GM18951 (cell line): Measurements from ENCODE around the gene SUSD1.
"Not testable (repeated sequence)": the region's sequence is repeated elsewhere in the genome, so short reads cannot be mapped to it uniquely, and the experiment has no call there.

Experiments
- POLR2A ChIP-seq: IDR thresholded peaks from 4 replicates; pipeline ENCODE4 v1.6.1; 2011; ENCODE audit warnings: mild to moderate bottlenecking; ENCODE audit not compliant: insufficient read length, insufficient read depth; ENCODE audit errors: extremely low read depth
- in situ Hi-C: fragments of 300-500 bp; cut with MboI; formaldehyde crosslinking; loops from one replicate; pipeline ENCODE4 v1.12.0; 2022; ENCODE audit warnings: low sequenced_read_pairs, mixed read lengths, inconsistent platforms; ENCODE audit not compliant: unreplicated experiment

The SUSD1 gene

GRCh38 chr9:112130997-112131396 is 44.1 kb downstream of the SUSD1 start:
- no peak for TF ChIP-seq POLR2A
- in situ Hi-C loops = no loop called here

GRCh38 chr9:112130347-112130746 is 44.8 kb downstream of the SUSD1 start:
- TF ChIP-seq POLR2A = no peak
- in situ Hi-C loops = no loop called here

- in situ Hi-C loops = no loop called here
- TF ChIP-seq POLR2A = no peak
These were observed 45.9 kb downstream of the SUSD1 start for GRCh38 chr9:112129246-112129645.

- in situ Hi-C loops = not testable (repeated sequence)
These were observed 46.7 kb downstream of the SUSD1 start for GRCh38 chr9:112128399-112128798.

GRCh38 chr9:112127281-112127680 is 47.8 kb downstream of the SUSD1 start:
- no peak for TF ChIP-seq POLR2A
- in situ Hi-C loops = no loop called here

GRCh38 chr9:112125951-112126388 is 49.1 kb downstream of the SUSD1 start:
- in situ Hi-C loops = no loop called here
- TF ChIP-seq POLR2A = no peak

GRCh38 chr9:112124156-112124555 is 50.9 kb downstream of the SUSD1 start:
- TF ChIP-seq POLR2A = no peak
- in situ Hi-C loops = no loop called here

GRCh38 chr9:112121633-112122032 is 53.5 kb downstream of the SUSD1 start:
- in situ Hi-C loops = no loop called here
- no peak for TF ChIP-seq POLR2A

GRCh38 chr9:112120439-112120925 is 54.6 kb downstream of the SUSD1 start:
- in situ Hi-C loops = no loop called here
- TF ChIP-seq POLR2A = no peak

- TF ChIP-seq POLR2A = no peak
- in situ Hi-C loops = no loop called here
These were observed 55.1 kb downstream of the SUSD1 start for GRCh38 chr9:112120030-112120341.

GRCh38 chr9:112119225-112120029 is 55.7 kb downstream of the SUSD1 start:
- TF ChIP-seq POLR2A = no peak
- in situ Hi-C loops = no loop called here

GRCh38 chr9:112118009-112118408 is 57.1 kb downstream of the SUSD1 start:
- in situ Hi-C loops = no loop called here
- no peak for TF ChIP-seq POLR2A

GRCh38 chr9:112115970-112116753 is 58.9 kb downstream of the SUSD1 start:
- in situ Hi-C loops = no loop called here
- no peak for TF ChIP-seq POLR2A

- TF ChIP-seq POLR2A = no peak
- in situ Hi-C loops = no loop called here
These were observed 60.0 kb downstream of the SUSD1 start for GRCh38 chr9:112115109-112115508.
